GM06990 (cell line): ENCODE data around the gene UGGT2.

Experiments
- DNase-seq: peaks from one replicate; pipeline ENCODE4 v3.0.0-alpha.2; 2011; ENCODE audit not compliant: insufficient read length; ENCODE audit errors: extremely low read depth
- H3K27me3 ChIP-seq: replicated peaks from 2 replicates; pipeline ENCODE4 v1.6.0; 2011; ENCODE audit warnings: low read length; ENCODE audit not compliant: control insufficient read depth, insufficient read depth
- H3K36me3 ChIP-seq: 2 replicates; pipeline ENCODE4 v1.5.1; 2011; ENCODE audit warnings: low read length; ENCODE audit not compliant: control insufficient read depth, insufficient read depth
- H3K4me3 ChIP-seq: replicated peaks from 2 replicates; pipeline ENCODE4 v1.5.1; 2011; ENCODE audit warnings: low read depth, mild to moderate bottlenecking, control low read depth, low read length
- CTCF ChIP-seq: IDR thresholded peaks from 2 replicates; pipeline ENCODE4 v1.5.1; 2011; ENCODE audit warnings: low read length, control low read depth, mild to moderate bottlenecking, inconsistent platforms; ENCODE audit not compliant: insufficient read depth, poor library complexity, severe bottlenecking

The UGGT2 gene

GRCh38 chr13:95968906-95969305 lies 84.3 kb downstream of the UGGT2 start:
- TF ChIP-seq CTCF, result no peak
- DNase-seq, result no peak
- no peaks in the 10 kb centered on the region; the same call in 1 of the 2 replicates for H3K36me3 ChIP-seq
- no peak overlapping the region for H3K4me3 ChIP-seq
- no peaks in the 10 kb centered on the region for H3K27me3 ChIP-seq

GRCh38 chr13:95957331-95957730 lies 95.9 kb downstream of the UGGT2 start:
- no peak for TF ChIP-seq CTCF
- H3K36me3 ChIP-seq, result no peaks in the 10 kb centered on the region; the same call in 1 of the 2 replicates
- DNase-seq, result no peak

GRCh38 chr13:95956589-95957148 lies 96.5 kb downstream of the UGGT2 start:
- peak; percentile 29 for DNase-seq
- TF ChIP-seq CTCF, result no peak

More at GRCh38 chr13:95957331-95957730, 95.9 kb downstream of the UGGT2 start:
- no peaks in the 10 kb centered on the region for H3K27me3 ChIP-seq
- H3K4me3 ChIP-seq, result no peak overlapping the region

GRCh38 chr13:95955719-95956118 lies 97.5 kb downstream of the UGGT2 start:
- no peaks in the 10 kb centered on the region; the same call in 1 of the 2 replicates for H3K36me3 ChIP-seq
- no peak for TF ChIP-seq CTCF
- no peak overlapping the region for H3K4me3 ChIP-seq
- DNase-seq, result no peak
- H3K27me3 ChIP-seq, result no peaks in the 10 kb centered on the region

More at GRCh38 chr13:95956589-95957148, 96.5 kb downstream of the UGGT2 start:
- Histone ChIP-seq H3K36me3 (no peaks in the 10 kb centered on the region; the same call in 1 of the 2 replicates), H3K4me3 (no peak overlapping the region), H3K27me3 (no peaks in the 10 kb centered on the region)

- Histone ChIP-seq H3K36me3 (no peaks in the 10 kb centered on the region; the same call in 1 of the 2 replicates), H3K27me3 (no peaks in the 10 kb centered on the region), H3K4me3 (no peak overlapping the region)
- peak; percentile 18 for DNase-seq
- TF ChIP-seq CTCF, result no peak
These were observed 97.9 kb downstream of the UGGT2 start for GRCh38 chr13:95955255-95955654.

- no peaks in the 10 kb centered on the region for H3K27me3 ChIP-seq
- no peak for DNase-seq
- H3K36me3 ChIP-seq, result no peaks in the 10 kb centered on the region; the same call in 1 of the 2 replicates
- no peak for TF ChIP-seq CTCF
- no peak overlapping the region for H3K4me3 ChIP-seq
These were observed 98.9 kb downstream of the UGGT2 start for GRCh38 chr13:95954266-95954665.
